H1 (cell line): ENCODE measurements around the gene BCAS1. TPM values are rescaled to one million over a fixed set of nuclear protein-coding genes. Genes with fewer than 3 reads are reported as not detected.

Source experiments
- BACH1 ChIP-seq: IDR thresholded peaks from 2 replicates; pipeline ENCODE4 v1.6.1; 2012; ENCODE audit warnings: low read length, improper control_type of control experiment
- BRCA1 ChIP-seq: IDR thresholded peaks from 2 replicates; pipeline ENCODE4 v1.6.1; 2012; ENCODE audit warnings: low read depth, low read length, improper control_type of control experiment
- EZH2 ChIP-seq: fragments of 200-600 bp; sonication (generic); IDR thresholded peaks from 2 replicates; pipeline ENCODE4 v1.7.1; 2012; ENCODE audit warnings: low read depth, mild to moderate bottlenecking, moderate library complexity, low read length, inconsistent platforms; ENCODE audit not compliant: severe bottlenecking
- KDM5A ChIP-seq: fragments of 200-600 bp; IDR thresholded peaks from 2 replicates; pipeline ENCODE4 v1.7.1; 2012; ENCODE audit warnings: mild to moderate bottlenecking, low read length, inconsistent platforms, mixed read lengths
- SIX5 ChIP-seq: IDR thresholded peaks from 2 replicates; pipeline ENCODE4 v1.6.1; 2011; ENCODE audit warnings: mild to moderate bottlenecking, low read depth, low read length
- polyA plus RNA-seq, 7 experiments: library from polyadenylated mRNA; depleted of rRNA in 3 of 7; stranded (reverse) in 5 of 7; unstranded in 2 of 7; fragments of >200 nt in 5 of 7; fragments of 200-250 nt in 2 of 7; gene quantifications; 1 replicate in 5 of 7; 2 replicates in 1 of 7; 4 replicates in 1 of 7; pipeline versions ENCODE4 v1.2.1 to v1.2.3, GENCODE V29; 2011 to 2013; ENCODE audit warnings: missing spikeins in 2 of 7, mixed read lengths in 2 of 7
- total RNA-seq: library from RNA; stranded (reverse); fragmentation: NEBNext Ultra II Directional; extraction: Animal tissue kit (Norgen Biotek cat#: 25700); gene quantifications from 2 replicates; pipeline ENCODE4 v1.2.1, GENCODE V29; 2021
- TF ChIP-seq, protein P1 (sequence below): IDR thresholded peaks from 2 replicates; pipeline ENCODE4 v1.6.1; 2012; ENCODE audit warnings: low read length, inconsistent platforms
- TF ChIP-seq, protein P2 (sequence below), 3 experiments: IDR thresholded peaks; 1 replicate in 2 of 3; 2 replicates in 1 of 3; pipeline versions ENCODE4 v1.5.1 to v1.6.1; 2011; ENCODE audit warnings: low read length in 3 of 3, mild to moderate bottlenecking in 3 of 3, inconsistent platforms in 2 of 3, low read depth in 1 of 3, moderate library complexity in 1 of 3; ENCODE audit not compliant: insufficient read depth in 1 of 3; ENCODE audit errors: control extremely low read depth in 1 of 3
- TF ChIP-seq, protein P3 (sequence below): IDR thresholded peaks from 2 replicates; pipeline ENCODE4 v1.6.1; 2012; ENCODE audit warnings: inconsistent platforms

The BCAS1 gene
- total and polyA plus RNA-seq, 2 of the 8 experiments (the other 6 are each of a cell fraction or from before 2014, with no cell fraction given): 0.06 to 0.19 TPM

DNA sequence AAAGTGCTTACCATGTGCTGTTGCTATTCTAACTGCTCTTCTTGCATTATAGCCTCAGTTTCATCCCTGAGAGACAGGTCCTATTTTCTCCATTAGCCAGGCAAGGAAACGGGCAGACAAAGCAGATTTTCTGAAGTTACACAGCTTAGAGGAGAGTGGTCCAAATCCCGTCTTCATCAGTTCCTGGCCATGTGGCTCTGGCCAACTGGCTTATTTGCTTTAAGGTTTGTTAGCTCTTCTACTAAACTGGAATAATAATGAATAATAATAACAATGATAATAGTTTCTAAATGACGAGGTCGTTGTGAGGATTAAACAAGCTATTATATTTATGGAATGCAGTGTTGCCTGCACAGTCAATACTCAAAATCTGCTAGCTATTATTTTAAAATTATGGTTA is 35.8 kb upstream of the BCAS1 start (continued):
- TF ChIP-seq, protein P1, sequence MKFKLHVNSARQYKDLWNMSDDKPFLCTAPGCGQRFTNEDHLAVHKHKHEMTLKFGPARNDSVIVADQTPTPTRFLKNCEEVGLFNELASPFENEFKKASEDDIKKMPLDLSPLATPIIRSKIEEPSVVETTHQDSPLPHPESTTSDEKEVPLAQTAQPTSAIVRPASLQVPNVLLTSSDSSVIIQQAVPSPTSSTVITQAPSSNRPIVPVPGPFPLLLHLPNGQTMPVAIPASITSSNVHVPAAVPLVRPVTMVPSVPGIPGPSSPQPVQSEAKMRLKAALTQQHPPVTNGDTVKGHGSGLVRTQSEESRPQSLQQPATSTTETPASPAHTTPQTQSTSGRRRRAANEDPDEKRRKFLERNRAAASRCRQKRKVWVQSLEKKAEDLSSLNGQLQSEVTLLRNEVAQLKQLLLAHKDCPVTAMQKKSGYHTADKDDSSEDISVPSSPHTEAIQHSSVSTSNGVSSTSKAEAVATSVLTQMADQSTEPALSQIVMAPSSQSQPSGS: no peak
- no peak for TF ChIP-seq EZH2
- TF ChIP-seq BACH1: no peak
- no peak for TF ChIP-seq SIX5
- no peak for TF ChIP-seq KDM5A
- no peak for TF ChIP-seq BRCA1
- TF ChIP-seq, protein P2, sequence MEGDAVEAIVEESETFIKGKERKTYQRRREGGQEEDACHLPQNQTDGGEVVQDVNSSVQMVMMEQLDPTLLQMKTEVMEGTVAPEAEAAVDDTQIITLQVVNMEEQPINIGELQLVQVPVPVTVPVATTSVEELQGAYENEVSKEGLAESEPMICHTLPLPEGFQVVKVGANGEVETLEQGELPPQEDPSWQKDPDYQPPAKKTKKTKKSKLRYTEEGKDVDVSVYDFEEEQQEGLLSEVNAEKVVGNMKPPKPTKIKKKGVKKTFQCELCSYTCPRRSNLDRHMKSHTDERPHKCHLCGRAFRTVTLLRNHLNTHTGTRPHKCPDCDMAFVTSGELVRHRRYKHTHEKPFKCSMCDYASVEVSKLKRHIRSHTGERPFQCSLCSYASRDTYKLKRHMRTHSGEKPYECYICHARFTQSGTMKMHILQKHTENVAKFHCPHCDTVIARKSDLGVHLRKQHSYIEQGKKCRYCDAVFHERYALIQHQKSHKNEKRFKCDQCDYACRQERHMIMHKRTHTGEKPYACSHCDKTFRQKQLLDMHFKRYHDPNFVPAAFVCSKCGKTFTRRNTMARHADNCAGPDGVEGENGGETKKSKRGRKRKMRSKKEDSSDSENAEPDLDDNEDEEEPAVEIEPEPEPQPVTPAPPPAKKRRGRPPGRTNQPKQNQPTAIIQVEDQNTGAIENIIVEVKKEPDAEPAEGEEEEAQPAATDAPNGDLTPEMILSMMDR (IDR thresholded peaks at IDR 0.05; ENCODE audit: control extremely low read depth in 1 of 3, insufficient read depth in 1 of 3, low read depth in 1 of 3, low read length in 3 of 3): no peak
- TF ChIP-seq, protein P3, sequence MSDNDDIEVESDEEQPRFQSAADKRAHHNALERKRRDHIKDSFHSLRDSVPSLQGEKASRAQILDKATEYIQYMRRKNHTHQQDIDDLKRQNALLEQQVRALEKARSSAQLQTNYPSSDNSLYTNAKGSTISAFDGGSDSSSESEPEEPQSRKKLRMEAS: no peak
